ENCODE measurements around the gene TGFB1.

- TF ChIP-seq PATZ1 (CRISPR knock-in tag; IDR thresholded peaks at IDR 0.05; ENCODE audit: borderline replicate concordance) (no peak), ZFP3 (CRISPR knock-in tag; IDR thresholded peaks at IDR 0.05) (no peak), CSRNP3 (CRISPR knock-in tag; IDR thresholded peaks at IDR 0.05) (no peak), ZNF70 (CRISPR knock-in tag; IDR thresholded peaks at IDR 0.05) (no peak), ZFP30 (CRISPR knock-in tag; IDR thresholded peaks at IDR 0.05) (no peak), POU6F1 (CRISPR knock-in tag; IDR thresholded peaks at IDR 0.05; ENCODE audit: borderline replicate concordance, low read depth) (no peak), RARB (CRISPR knock-in tag; IDR thresholded peaks at IDR 0.05) (no peak)
These were observed 16.0 kb upstream of the TGFB1 start for GRCh38 chr19:41369769-41370168.
